Measurements from ENCODE around the gene CENPA. TPM values are rescaled to one million over a fixed set of nuclear protein-coding genes. Genes with fewer than 3 reads are reported as not detected.
"Not testable (repeated sequence)": the region's sequence is repeated elsewhere in the genome, so short reads cannot be mapped to it uniquely, and the experiment has no call there.

Gene CENPA
- polyA plus RNA-seq, 3 donors from 2014 or later, result 0.62 to 0.68 TPM; not detected in 1

DNA sequence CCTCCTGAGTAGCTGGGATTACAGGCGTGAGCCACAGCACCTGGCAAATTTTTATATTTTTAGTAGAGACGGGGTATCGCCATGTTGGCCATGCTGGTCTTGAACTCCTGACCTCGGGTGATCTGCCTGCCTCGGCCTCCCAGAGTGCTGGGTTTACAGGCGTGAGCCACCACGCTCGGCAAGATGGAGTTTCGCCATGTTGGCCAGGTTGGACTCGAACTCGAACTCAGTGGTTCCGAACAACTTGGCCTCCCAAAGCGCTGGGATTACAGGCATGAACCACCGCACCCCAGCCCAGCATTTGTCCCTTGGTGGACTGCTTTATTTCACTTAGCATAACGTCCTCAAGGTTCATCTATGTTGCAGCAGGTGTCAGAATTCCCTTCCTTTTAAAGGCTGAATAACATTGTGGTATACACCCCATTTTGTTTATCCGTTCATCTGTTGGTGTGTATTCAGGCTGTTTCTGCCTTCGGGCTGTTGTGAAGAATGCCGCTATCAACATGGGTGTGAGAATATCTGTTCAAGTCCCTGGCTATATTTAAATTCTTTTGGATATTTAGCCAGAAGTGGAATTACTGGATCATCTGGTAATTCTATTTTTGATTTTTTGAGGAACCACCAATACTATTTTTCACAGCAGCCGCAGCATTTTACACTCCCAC, 1.2 kb upstream of the CENPA start:
- Mint-ChIP-seq H3K4me3 (peak overlapping the region; percentile 83 to 93 (median 90)), H3K36me3 (peaks cover 0 to 4% (median 0%) of the 10 kb centered on the region in 3 donors), H3K27me3 (ENCODE audit: low read depth in 3 of 3) (peaks cover 0 to 9% (median 5%) of the 10 kb centered on the region in 3 donors), H3K4me1 (peaks cover 12 to 17% of the 10 kb centered on the region in 2 donors), H3K27ac (peak overlapping the region in 2 of 6 donors; percentile 85 to 88), H3K9me3 (no peaks in the 10 kb centered on the region)
- no peak for DNase-seq

DNA sequence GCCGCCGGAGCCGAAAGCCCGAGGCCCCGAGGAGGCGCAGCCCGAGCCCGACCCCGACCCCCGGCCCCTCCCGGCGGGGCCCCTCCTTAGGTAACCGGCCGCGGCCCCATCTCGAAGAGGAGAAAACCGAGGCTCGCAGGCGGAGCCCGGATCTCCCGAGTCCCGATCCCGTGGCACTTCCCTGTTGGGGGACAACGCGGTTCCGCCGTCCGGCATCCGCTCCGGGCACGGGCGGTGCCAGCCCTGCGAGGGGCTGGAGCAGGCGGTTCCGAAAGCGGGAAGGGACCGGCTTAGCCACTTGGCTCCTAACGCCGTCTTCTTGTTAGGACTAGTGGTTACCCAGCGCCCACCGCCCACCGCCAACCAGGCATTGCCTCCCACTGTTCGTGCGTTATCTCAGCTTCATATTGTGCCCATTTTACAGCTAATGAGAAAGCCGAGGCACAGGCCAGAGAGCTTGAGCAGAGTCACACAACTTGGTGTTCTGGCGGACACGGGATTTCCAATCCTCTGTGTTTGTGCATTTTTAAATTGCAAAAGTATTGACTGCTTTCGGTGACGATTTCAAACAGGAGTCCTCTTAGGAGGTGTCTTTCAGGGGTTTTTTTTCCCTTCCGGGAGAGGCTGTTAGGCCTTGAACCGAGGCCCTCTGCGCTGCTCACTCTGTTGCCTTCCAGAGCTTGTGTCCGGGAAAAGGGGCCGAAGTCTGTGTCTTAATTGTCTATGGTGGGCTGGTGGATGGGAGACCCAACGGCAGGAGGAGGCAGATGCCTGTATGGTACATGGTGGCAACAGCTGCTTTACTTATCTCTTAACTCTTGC, 562 bp downstream of the CENPA start:
- Mint-ChIP-seq H3K4me3 (peak overlapping the region; percentile 76 to 84 (median 80)), H3K27me3 (ENCODE audit: low read depth in 3 of 3) (peaks cover 0 to 9% (median 5%) of the 10 kb centered on the region in 3 donors), H3K36me3 (no peaks in the 10 kb centered on the region), H3K9me3 (no peaks in the 10 kb centered on the region), H3K27ac (peak overlapping the region in 2 of 6 donors; percentile 13 to 33), H3K4me1 (peaks cover 12 to 17% of the 10 kb centered on the region in 2 donors)
- DNase-seq, result no peak

DNA sequence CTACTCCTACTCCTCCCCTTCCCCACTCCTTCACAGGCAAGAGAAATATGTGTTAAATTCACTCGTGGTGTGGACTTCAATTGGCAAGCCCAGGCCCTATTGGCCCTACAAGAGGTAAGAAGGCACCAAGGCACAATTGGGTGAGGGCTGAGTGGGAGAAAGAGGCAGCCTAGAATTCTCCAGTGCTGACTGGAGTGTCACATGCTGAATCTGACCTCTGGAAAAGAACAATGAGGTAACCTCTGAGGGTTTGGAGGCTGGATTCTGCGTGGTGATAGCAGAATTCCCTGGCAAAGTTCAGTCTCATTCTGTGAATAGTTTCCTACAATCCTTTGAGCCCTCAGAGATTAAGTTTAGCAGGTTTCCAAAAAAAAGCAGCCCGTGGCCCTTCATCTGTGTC, 6.9 kb downstream of the CENPA start:
- no peak for DNase-seq
- no peaks in the 10 kb centered on the region for H3K4me1 Mint-ChIP-seq
- H3K36me3 Mint-ChIP-seq, result no peaks in the 10 kb centered on the region
- H3K4me3 Mint-ChIP-seq, result no peak overlapping the region
- peaks cover 0 to 2% (median 0%) of the 10 kb centered on the region in 3 donors for H3K27me3 Mint-ChIP-seq (ENCODE audit: low read depth in 3 of 3)
- no peak overlapping the region for H3K27ac Mint-ChIP-seq
- H3K9me3 Mint-ChIP-seq, result no peaks in the 10 kb centered on the region

DNA sequence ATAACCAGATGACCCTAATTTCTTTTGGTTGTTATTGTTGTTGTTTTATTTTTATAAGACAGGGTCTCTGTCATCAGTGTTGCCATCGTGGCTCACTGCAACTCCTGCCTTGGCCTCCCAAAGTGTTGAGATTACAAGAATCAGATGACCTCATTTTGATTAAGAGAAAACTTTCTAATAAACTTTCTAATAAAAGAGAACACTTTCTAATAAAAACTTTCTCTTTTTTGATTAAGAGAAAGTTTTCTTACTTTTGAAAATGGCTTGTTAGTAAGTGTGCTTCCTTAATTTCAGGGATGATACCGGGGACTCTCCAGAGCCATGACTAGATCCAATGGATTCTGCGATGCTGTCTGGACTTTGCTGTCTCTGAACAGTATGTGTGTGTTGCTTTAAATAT, 7.7 kb downstream of the CENPA start:
- Mint-ChIP-seq H3K36me3 (no peaks in the 10 kb centered on the region), H3K27ac (no peak overlapping the region), H3K27me3 (ENCODE audit: low read depth in 3 of 3) (peaks cover 0 to 2% (median 0%) of the 10 kb centered on the region in 3 donors), H3K9me3 (no peaks in the 10 kb centered on the region), H3K4me1 (no peaks in the 10 kb centered on the region), H3K4me3 (no peak overlapping the region)
- no peak for DNase-seq

DNA sequence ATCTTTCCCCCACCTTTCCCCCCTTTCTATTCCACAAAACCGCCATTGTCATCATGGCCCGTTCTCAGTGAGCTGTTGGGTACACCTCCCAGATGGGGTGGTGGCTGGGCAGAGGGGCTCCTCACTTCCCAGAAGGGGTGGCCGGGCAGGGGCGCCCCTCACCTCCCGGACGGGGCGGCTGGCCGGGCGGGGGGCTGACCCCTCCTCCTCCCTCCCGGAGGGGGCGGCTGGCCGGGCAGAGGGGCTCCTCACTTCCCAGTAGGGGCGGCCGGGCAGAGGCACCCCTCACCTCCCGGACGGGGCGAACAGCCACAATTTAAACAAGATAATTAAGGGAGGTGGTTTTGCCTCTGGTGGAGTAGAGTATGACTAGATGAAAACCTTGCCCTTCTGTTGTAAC, 9.3 kb downstream of the CENPA start:
- H3K36me3 Mint-ChIP-seq; H3K4me3 Mint-ChIP-seq; DNase-seq; H3K27ac Mint-ChIP-seq; H3K4me1 Mint-ChIP-seq; H3K9me3 Mint-ChIP-seq; H3K27me3 Mint-ChIP-seq (ENCODE audit: low read depth in 3 of 3): not testable (repeated sequence)

DNA sequence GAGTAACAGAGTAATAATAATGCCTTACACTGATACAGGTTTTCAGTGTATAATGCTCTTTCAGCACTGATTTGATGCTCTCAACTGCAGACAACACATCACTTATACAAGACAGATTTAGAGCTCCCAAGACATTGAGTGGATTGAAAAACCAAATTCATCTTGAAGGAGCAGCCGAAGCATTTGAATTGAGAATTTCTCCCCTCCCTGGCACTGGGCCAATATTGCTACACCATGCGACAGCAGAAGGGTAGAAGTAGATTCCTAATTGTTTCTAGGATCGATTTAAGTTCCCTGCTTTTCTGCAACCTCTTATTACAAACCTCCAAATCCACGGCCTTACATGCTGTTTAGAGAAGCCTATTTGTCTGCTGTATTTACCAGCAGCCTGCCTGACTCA, 15.5 kb downstream of the CENPA start:
- Mint-ChIP-seq H3K27me3 (ENCODE audit: low read depth in 3 of 3) (peaks cover 0 to 4% (median 1%) of the 10 kb centered on the region in 3 donors), H3K4me3 (no peak overlapping the region), H3K27ac (peak overlapping the region in 1 of 6 donors; percentile 17), H3K4me1 (no peaks in the 10 kb centered on the region), H3K36me3 (no peaks in the 10 kb centered on the region), H3K9me3 (no peaks in the 10 kb centered on the region)
- DNase-seq, result no peak

DNA sequence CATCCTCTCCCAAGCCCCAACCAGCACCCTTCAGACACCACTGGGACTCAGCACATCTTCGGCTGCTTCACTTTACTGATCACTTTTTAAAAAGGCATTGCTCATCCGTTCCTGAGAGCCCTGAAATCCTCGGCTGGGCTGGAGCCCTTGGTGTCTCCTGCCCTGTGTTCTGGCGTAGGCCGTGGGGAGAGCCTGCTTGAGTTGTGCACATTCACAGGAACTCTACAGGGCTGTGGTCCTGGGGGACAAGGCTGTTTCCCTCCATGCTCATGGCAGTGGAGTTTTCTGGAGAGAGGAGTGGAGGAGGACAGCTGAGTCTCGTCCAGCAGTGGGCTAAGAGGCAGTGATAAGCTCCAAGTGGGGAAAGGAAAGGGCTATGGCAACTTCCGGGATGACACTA, 15.9 kb downstream of the CENPA start:
- H3K27ac Mint-ChIP-seq, result no peak overlapping the region
- no peaks in the 10 kb centered on the region for H3K4me1 Mint-ChIP-seq
- no peaks in the 10 kb centered on the region for H3K9me3 Mint-ChIP-seq
- peaks cover 0 to 4% (median 1%) of the 10 kb centered on the region in 3 donors for H3K27me3 Mint-ChIP-seq (ENCODE audit: low read depth in 3 of 3)
- H3K4me3 Mint-ChIP-seq, result no peak overlapping the region
- DNase-seq, result no peak
- H3K36me3 Mint-ChIP-seq, result no peaks in the 10 kb centered on the region

DNA sequence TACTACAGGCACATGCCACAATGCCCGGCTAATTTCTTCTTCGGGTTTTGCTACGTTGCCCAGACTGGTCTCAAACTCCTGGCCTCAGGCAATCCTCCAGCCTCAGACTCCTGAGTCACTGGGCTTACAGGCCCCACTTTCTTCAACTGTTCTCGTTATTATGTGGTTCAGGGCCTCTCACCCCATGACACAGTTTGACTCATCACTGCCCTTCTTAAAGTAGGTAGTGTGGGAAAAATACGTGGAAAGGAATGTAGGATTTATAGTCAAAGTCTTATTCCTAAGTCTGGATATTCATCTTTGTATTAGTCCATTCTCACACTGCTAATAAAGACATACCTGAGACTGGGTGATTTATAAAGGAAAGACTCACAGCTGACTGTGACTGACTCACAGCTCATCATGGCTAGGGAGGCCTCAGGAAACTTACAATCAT, 19.4 kb downstream of the CENPA start:
- Mint-ChIP-seq H3K36me3 (peaks cover 0 to 3% (median 0%) of the 10 kb centered on the region in 3 donors), H3K27me3 (ENCODE audit: low read depth in 3 of 3) (peaks cover 0 to 4% (median 4%) of the 10 kb centered on the region in 3 donors), H3K9me3 (no peaks in the 10 kb centered on the region), H3K4me1 (no peaks in the 10 kb centered on the region), H3K27ac (no peak overlapping the region), H3K4me3 (no peak overlapping the region)
- no peak for DNase-seq

DNA sequence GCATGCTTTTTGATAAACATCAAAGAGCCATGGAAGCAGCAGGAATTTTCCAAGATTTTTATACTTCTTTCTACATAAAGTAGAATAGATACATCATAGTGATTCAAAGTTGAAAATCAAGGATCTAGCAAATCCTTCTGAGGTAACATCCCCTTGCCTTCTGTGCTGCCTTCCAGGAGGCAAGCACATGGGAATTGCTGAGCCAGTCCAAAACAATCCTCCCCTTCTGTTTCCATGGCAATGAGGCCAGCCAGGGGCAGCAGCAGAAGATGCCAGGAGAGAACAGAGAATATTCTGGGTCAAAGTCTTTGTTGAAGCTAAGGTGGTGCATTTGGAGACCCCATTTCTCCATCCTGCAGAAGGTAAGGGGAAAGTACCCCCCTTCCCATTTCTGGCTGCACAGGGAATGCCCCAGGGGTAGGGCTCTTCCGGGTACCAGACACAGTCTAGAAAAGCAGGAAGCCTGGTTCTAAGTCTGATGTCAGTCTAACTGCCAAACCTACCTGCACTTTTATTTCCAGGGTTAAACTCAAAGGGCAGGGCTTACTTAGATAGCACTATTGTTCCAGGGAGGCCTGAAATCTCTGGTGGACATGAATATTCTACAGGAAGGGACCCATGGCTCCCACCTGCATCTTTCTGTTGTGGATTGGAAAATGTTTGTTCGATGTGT, 22.1 kb downstream of the CENPA start:
- H3K4me3 Mint-ChIP-seq, result no peak overlapping the region
- H3K27ac Mint-ChIP-seq, result no peak overlapping the region
- DNase-seq, result no peak
- H3K4me1 Mint-ChIP-seq, result no peaks in the 10 kb centered on the region
- H3K27me3 Mint-ChIP-seq (ENCODE audit: low read depth in 3 of 3), result peaks cover 0 to 8% (median 3%) of the 10 kb centered on the region in 3 donors
- H3K9me3 Mint-ChIP-seq, result no peaks in the 10 kb centered on the region
- peaks cover 0 to 3% (median 0%) of the 10 kb centered on the region in 3 donors for H3K36me3 Mint-ChIP-seq

DNA sequence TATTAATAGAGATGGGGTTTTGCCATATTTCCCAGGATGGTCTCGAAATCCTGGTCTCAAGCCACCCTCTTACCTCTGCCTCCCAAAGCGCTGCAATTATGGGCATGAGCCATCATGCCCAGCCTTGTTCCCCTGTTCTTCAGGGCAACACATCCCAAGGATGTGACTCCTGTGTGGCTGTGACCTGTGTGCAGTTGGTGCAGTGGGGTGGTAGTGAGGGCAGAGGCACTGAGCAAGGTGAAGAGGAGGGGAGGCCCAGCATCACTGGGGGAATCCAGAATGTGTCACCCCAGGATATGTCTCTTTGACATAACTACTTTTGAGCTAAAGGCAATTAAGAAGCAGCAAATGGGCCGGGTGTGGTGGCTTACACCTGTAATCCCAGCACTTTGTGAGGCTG, 23.4 kb downstream of the CENPA start:
- Mint-ChIP-seq H3K27ac (no peak overlapping the region), H3K9me3 (peaks cover 0 to 1% (median 0%) of the 10 kb centered on the region in 6 donors), H3K4me3 (no peak overlapping the region)

DNA sequence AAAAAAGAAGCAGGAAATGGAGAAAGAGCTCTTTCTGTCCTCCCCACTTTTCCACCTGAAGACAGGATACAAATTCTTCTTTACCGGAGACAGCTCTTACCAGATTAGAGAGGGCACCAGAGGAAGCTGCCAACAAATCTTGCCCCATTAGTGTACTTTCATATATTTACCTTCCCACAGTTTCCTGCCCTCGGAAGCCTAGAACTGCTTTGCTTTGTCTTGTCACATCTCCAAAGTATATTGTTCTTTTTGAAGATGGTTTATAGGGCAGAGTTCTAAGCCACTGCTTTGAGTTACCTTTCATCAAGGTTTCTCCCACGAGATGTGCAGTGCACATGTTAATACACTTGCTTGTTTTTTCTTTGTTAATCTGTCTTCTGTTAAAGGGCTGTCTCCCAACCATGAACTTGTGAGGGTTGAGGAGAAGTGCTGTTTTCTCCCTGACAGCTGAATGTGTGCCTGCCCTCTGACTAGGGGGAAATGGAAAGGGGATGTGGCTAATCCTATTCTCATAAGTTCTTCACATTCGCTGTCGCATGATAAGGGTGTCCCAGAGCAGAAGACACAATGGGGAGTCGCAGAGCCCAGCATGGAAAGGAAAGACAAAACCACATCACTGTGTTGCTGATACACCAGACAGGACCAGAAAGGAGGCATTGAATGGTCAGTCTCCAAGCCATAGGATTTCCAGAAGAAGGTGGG, 24.2 kb downstream of the CENPA start:
- Mint-ChIP-seq H3K27ac (peak overlapping the region in 1 of 6 donors; percentile 30), H3K4me3 (no peak overlapping the region)

More for the DNA sequence above, 23.4 kb downstream of the CENPA start:
- Mint-ChIP-seq H3K4me1 (no peaks in the 10 kb centered on the region), H3K27me3 (ENCODE audit: low read depth in 3 of 3) (peaks cover 0 to 8% (median 3%) of the 10 kb centered on the region in 3 donors), H3K36me3 (peaks cover 0 to 3% (median 0%) of the 10 kb centered on the region in 3 donors)
- no peak for DNase-seq

DNA sequence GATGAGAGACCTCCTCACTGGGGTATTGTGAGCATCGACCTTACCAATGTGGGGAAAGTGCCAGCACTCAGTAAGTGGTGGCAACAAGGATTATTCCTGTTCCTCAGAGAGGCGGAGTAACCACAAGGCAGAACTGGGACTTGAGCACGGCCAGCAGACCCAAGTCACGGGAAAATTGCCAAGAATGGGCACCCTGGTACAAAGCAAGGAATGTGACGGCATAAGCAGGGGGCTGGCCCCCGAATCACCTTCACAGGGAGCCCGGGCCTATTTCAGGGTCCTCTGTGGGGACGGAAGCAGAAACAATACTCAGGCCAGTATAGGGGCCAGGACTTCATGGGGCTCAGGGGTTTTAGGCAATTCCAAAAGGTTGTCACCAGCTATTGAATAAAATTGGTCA, 25.4 kb downstream of the CENPA start:
- Mint-ChIP-seq H3K4me1 (no peaks in the 10 kb centered on the region), H3K36me3 (peaks cover 0 to 3% (median 0%) of the 10 kb centered on the region in 3 donors), H3K27ac (no peak overlapping the region), H3K27me3 (ENCODE audit: low read depth in 3 of 3) (peaks cover 6 to 12% (median 8%) of the 10 kb centered on the region in 3 donors), H3K9me3 (peaks cover 0 to 1% (median 0%) of the 10 kb centered on the region in 6 donors), H3K4me3 (no peak overlapping the region)
- DNase-seq, result no peak

More for the DNA sequence above, 24.2 kb downstream of the CENPA start:
- Mint-ChIP-seq H3K27me3 (ENCODE audit: low read depth in 3 of 3) (peaks cover 3 to 8% (median 4%) of the 10 kb centered on the region in 3 donors), H3K36me3 (peaks cover 0 to 3% (median 0%) of the 10 kb centered on the region in 3 donors), H3K9me3 (peaks cover 0 to 1% (median 0%) of the 10 kb centered on the region in 6 donors), H3K4me1 (no peaks in the 10 kb centered on the region)
- no peak for DNase-seq
